Liver (tissue), 9 donors: ENCODE results near the gene SLC44A1. TPM values are rescaled to one million over a fixed set of nuclear protein-coding genes. Genes with fewer than 3 reads are reported as not detected.
"Not testable (repeated sequence)": the region's sequence is repeated elsewhere in the genome, so short reads cannot be mapped to it uniquely, and the experiment has no call there.

Source experiments
- DNase-seq: peaks from one replicate; pipeline ENCODE4 v3.0.0-alpha.2; 2017; ENCODE audit warnings: low spot score
- H3K27ac ChIP-seq, 2 donors: one replicate each; pipeline ENCODE4 v1.7.0; 2013; ENCODE audit warnings: inconsistent platforms in 2 of 2, low read length in 2 of 2, control low read depth in 1 of 2, low read depth in 1 of 2, mild to moderate bottlenecking in 1 of 2
- H3K27me3 ChIP-seq, 4 donors: one replicate each; pipeline versions ENCODE4 v1.6.1 to v1.7.0; 2013; ENCODE audit warnings: low read length in 3 of 4, inconsistent platforms in 1 of 4, mild to moderate bottlenecking in 1 of 4, moderate library complexity in 1 of 4; ENCODE audit not compliant: control insufficient read depth in 4 of 4, insufficient read depth in 4 of 4
- H3K36me3 ChIP-seq, 4 donors: one replicate each; pipeline versions ENCODE4 v1.6.1 to v1.7.0; 2013; ENCODE audit warnings: low read length in 3 of 4, mild to moderate bottlenecking in 3 of 4, low read depth in 1 of 4, moderate library complexity in 1 of 4; ENCODE audit not compliant: control insufficient read depth in 4 of 4, insufficient read depth in 3 of 4
- H3K4me1 ChIP-seq, 4 donors: one replicate each; pipeline versions ENCODE4 v1.6.1 to v1.7.0; 2013; ENCODE audit warnings: low read length in 3 of 4, mild to moderate bottlenecking in 3 of 4, moderate library complexity in 1 of 4; ENCODE audit not compliant: control insufficient read depth in 4 of 4, insufficient read depth in 4 of 4
- H3K4me3 ChIP-seq, 3 donors: one replicate each; pipeline versions ENCODE4 v1.6.1 to v1.7.0; 2013; ENCODE audit warnings: low read length in 3 of 3, control low read depth in 1 of 3, low read depth in 1 of 3, mild to moderate bottlenecking in 1 of 3
- H3K9ac ChIP-seq, 2 donors: one replicate each; pipeline ENCODE4 v1.7.0; 2013; ENCODE audit warnings: low read length in 2 of 2, mild to moderate bottlenecking in 2 of 2, moderate library complexity in 2 of 2, control low read depth in 1 of 2, low read depth in 1 of 2
- H3K9me3 ChIP-seq, 4 donors: one replicate each; pipeline versions ENCODE4 v1.6.1 to v1.7.0; 2013; ENCODE audit warnings: low read length in 3 of 4; ENCODE audit not compliant: control insufficient read depth in 4 of 4
- EGR1 ChIP-seq, 2 donors: IDR thresholded peaks; 2 replicates each; pipeline ENCODE4 v1.6.1; 2016 to 2018; ENCODE audit warnings: antibody characterized with exemption in 2 of 2, low read depth in 2 of 2
- FOXA1 ChIP-seq: IDR thresholded peaks from 2 replicates; pipeline ENCODE4 v1.6.1; 2016; ENCODE audit warnings: antibody characterized with exemption
- FOXA2 ChIP-seq: IDR thresholded peaks from 2 replicates; pipeline ENCODE4 v1.6.1; 2016; ENCODE audit warnings: antibody characterized with exemption
- GABPA ChIP-seq, 2 donors: IDR thresholded peaks in 1 of 2; conservative IDR thresholded peaks in 1 of 2; 2 replicates each; pipeline ENCODE4 v1.6.1; 2016; ENCODE audit warnings: antibody characterized with exemption in 2 of 2, mild to moderate bottlenecking in 1 of 2, moderate library complexity in 1 of 2
- HNF4A ChIP-seq, 2 donors: conservative IDR thresholded peaks; 2 replicates each; pipeline ENCODE4 v1.6.1; 2016; ENCODE audit warnings: antibody characterized with exemption in 2 of 2, mild to moderate bottlenecking in 2 of 2
- HNF4G ChIP-seq: IDR thresholded peaks from 2 replicates; pipeline ENCODE4 v1.6.1; 2016; ENCODE audit warnings: antibody characterized with exemption
- JUND ChIP-seq, 2 donors: IDR thresholded peaks; 2 replicates each; pipeline ENCODE4 v1.6.1; 2016; ENCODE audit warnings: antibody characterized with exemption in 2 of 2
- NR2F2 ChIP-seq: IDR thresholded peaks from 2 replicates; pipeline ENCODE4 v1.6.1; 2016; ENCODE audit warnings: antibody characterized with exemption
- RAD21 ChIP-seq, 2 donors: IDR thresholded peaks; 2 replicates each; pipeline ENCODE4 v1.6.1; 2016; ENCODE audit warnings: antibody characterized with exemption in 2 of 2, mild to moderate bottlenecking in 2 of 2
- SP1 ChIP-seq: IDR thresholded peaks from 2 replicates; pipeline ENCODE4 v1.6.1; 2018; ENCODE audit warnings: antibody characterized with exemption, mild to moderate bottlenecking
- TAF1 ChIP-seq: conservative IDR thresholded peaks from 2 replicates; pipeline ENCODE4 v1.6.1; 2016; ENCODE audit warnings: antibody characterized with exemption, mild to moderate bottlenecking
- WGBS: extraction: QIAGEN DNeasy Blood & Tissue Kit; methylation state at CpG from one replicate; pipeline ENCODE4 v1.1.7; 2013; 5-methylcytosine and 5-hydroxymethylcytosine counted together
- polyA plus RNA-seq, 2 donors: library from polyadenylated mRNA; stranded (reverse) in 1 of 2; unstranded in 1 of 2; fragments of 200-250 nt in 1 of 2; fragments of >200 nt in 1 of 2; fragmentation: Nextera tagmentation in 1 of 2; extraction: Ambion mirVana in 1 of 2; gene quantifications; one replicate each; pipeline versions ENCODE4 v1.2.1 to v1.2.3, GENCODE V29; 2013 to 2015
- total RNA-seq, 2 donors: library from RNA; depleted of rRNA; stranded (reverse); fragments of >200 nt; gene quantifications; one replicate each; pipeline ENCODE4 v1.2.3, GENCODE V29; 2014
- TF ChIP-seq, protein P1 (sequence below): IDR thresholded peaks from 2 replicates; pipeline ENCODE4 v1.6.1; 2016; ENCODE audit warnings: antibody characterized with exemption
- TF ChIP-seq, protein P2 (sequence below): fragments of 150-350 bp; IDR thresholded peaks from 2 replicates; pipeline ENCODE4 v1.5.1; 2017; ENCODE audit warnings: improper control_type of control experiment, low read depth, low read length; ENCODE audit not compliant: missing input control
- TF ChIP-seq, protein P3 (sequence below): IDR thresholded peaks from 2 replicates; pipeline ENCODE4 v1.6.1; 2016; ENCODE audit warnings: antibody characterized with exemption
- TF ChIP-seq, protein P4 (sequence below): IDR thresholded peaks from 2 replicates; pipeline ENCODE4 v1.6.1; 2016; ENCODE audit warnings: antibody characterized with exemption, mild to moderate bottlenecking
- donor health status: healthy.
- donor health status: healthy.
- donor health status: healthy.
- donor health status: healthy.
- donor health status: healthy.

The SLC44A1 gene
- total and polyA plus RNA-seq, 4 donors = 18.1 to 73.1 (median 53.1) TPM

DNA sequence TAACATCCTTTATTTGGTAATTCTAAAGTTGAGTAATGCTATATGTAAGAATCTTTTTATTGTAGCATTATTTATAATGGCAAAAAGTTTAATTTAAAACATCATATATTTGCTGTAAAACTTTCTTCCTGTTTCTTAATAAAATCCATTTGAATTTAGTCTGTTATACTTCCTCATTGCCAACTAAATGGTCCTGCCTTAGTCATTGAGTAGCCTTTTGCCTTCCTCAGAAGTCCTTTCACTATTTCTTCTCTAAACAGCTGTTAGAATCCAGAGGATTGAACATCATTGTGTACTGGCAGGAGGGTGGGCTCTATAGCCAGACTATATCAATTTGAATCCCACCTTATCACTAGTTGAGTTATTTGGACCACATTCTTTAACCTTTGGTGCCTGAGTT, 11.0 kb downstream of the SLC44A1 start:
- no peaks in the 10 kb centered on the region for H3K36me3 ChIP-seq
- H3K4me3 ChIP-seq = no peak overlapping the region
- H3K27ac ChIP-seq = no peak overlapping the region
- H3K27me3 ChIP-seq = no peaks in the 10 kb centered on the region
- no peak for TF ChIP-seq HNF4G
- no peak for TF ChIP-seq SP1
- TF ChIP-seq TAF1 = no peak
- no peak for TF ChIP-seq GABPA (IDR thresholded peaks at IDR 0.05 in 1 of 2, conservative IDR thresholded peaks at IDR 0.05 in 1 of 2)
- TF ChIP-seq RAD21 (IDR thresholded peaks at IDR 0.05) = no peak
- TF ChIP-seq, protein P1, sequence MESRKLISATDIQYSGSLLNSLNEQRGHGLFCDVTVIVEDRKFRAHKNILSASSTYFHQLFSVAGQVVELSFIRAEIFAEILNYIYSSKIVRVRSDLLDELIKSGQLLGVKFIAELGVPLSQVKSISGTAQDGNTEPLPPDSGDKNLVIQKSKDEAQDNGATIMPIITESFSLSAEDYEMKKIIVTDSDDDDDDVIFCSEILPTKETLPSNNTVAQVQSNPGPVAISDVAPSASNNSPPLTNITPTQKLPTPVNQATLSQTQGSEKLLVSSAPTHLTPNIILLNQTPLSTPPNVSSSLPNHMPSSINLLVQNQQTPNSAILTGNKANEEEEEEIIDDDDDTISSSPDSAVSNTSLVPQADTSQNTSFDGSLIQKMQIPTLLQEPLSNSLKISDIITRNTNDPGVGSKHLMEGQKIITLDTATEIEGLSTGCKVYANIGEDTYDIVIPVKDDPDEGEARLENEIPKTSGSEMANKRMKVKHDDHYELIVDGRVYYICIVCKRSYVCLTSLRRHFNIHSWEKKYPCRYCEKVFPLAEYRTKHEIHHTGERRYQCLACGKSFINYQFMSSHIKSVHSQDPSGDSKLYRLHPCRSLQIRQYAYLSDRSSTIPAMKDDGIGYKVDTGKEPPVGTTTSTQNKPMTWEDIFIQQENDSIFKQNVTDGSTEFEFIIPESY = no peak
- no peak for TF ChIP-seq FOXA2
- TF ChIP-seq JUND (IDR thresholded peaks at IDR 0.05) = no peak
- TF ChIP-seq, protein P2, sequence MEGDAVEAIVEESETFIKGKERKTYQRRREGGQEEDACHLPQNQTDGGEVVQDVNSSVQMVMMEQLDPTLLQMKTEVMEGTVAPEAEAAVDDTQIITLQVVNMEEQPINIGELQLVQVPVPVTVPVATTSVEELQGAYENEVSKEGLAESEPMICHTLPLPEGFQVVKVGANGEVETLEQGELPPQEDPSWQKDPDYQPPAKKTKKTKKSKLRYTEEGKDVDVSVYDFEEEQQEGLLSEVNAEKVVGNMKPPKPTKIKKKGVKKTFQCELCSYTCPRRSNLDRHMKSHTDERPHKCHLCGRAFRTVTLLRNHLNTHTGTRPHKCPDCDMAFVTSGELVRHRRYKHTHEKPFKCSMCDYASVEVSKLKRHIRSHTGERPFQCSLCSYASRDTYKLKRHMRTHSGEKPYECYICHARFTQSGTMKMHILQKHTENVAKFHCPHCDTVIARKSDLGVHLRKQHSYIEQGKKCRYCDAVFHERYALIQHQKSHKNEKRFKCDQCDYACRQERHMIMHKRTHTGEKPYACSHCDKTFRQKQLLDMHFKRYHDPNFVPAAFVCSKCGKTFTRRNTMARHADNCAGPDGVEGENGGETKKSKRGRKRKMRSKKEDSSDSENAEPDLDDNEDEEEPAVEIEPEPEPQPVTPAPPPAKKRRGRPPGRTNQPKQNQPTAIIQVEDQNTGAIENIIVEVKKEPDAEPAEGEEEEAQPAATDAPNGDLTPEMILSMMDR = no peak
- no peak for TF ChIP-seq FOXA1
- TF ChIP-seq EGR1 (IDR thresholded peaks at IDR 0.05; ENCODE audit: low read depth in 2 of 2) = no peak
- TF ChIP-seq, protein P3, sequence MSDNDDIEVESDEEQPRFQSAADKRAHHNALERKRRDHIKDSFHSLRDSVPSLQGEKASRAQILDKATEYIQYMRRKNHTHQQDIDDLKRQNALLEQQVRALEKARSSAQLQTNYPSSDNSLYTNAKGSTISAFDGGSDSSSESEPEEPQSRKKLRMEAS = no peak
- DNase-seq = no peak
- H3K9ac ChIP-seq = no peak overlapping the region
- H3K9me3 ChIP-seq = no peaks in the 10 kb centered on the region
- peaks cover 5 to 38% (median 16%) of the 10 kb centered on the region in 4 donors for H3K4me1 ChIP-seq

DNA sequence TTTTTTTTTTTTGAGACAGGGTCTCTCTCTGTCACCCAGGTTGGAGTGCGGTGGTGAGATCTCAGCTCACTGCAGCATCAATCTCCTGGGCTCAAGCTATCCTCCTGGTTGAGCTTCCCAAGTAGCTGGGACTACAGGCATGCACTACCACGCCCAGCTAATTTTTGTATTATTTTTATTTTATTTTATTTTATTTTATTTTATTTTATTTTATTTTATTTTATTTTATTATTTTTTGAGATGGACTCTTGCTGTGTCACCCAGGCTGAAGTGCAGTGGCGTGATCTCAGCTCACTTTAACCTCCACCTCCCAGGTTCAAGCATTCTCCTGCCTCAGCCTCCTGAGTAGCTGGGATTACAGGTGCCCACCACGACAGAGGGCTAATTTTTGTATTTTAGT, 12.1 kb downstream of the SLC44A1 start:
- not testable (repeated sequence) for H3K27ac ChIP-seq, H3K9ac ChIP-seq, H3K4me3 ChIP-seq, H3K9me3 ChIP-seq, H3K36me3 ChIP-seq, DNase-seq, H3K27me3 ChIP-seq
- 96% methylated on average over 4 of the region's 4 CpGs for WGBS
- H3K4me1 ChIP-seq = peaks cover under 1 to 33% (median 14%) of the 10 kb centered on the region in 4 donors

DNA sequence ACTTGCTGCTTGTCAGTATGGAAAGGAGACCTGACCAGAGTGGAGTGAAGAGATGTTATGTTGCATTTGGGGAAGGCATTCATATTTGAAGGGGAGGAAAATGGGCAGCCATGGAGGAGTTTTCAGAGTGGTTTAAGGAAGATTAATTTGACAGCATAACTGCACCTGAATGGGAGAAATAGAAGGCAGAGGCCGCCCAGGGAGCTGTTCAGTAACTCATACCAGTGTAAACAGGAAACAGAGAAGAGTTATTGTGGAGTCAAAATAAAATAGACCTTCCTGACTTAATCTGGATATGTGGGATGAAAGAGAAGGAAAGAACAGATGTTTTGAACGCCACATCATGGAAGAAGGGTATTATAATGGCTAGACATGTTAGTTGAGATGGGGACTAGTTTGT, 13.4 kb downstream of the SLC44A1 start:
- Histone ChIP-seq H3K9ac (no peak overlapping the region), H3K4me3 (no peak overlapping the region), H3K4me1 (peaks cover under 1 to 31% (median 13%) of the 10 kb centered on the region in 4 donors), H3K9me3 (no peaks in the 10 kb centered on the region), H3K27me3 (no peaks in the 10 kb centered on the region), H3K36me3 (no peaks in the 10 kb centered on the region), H3K27ac (peak overlapping the region; percentile 8 to 40)
- DNase-seq = no peak
- WGBS = 87% methylated on average over 2 of the region's 2 CpGs
- TF ChIP-seq NR2F2 (no peak), EGR1 (IDR thresholded peaks at IDR 0.05; ENCODE audit: low read depth in 2 of 2) (no peak), SP1 (no peak), JUND (IDR thresholded peaks at IDR 0.05) (no peak), GABPA (IDR thresholded peaks at IDR 0.05 in 1 of 2, conservative IDR thresholded peaks at IDR 0.05 in 1 of 2) (no peak), TAF1 (no peak), HNF4A (conservative IDR thresholded peaks at IDR 0.05) (no peak)
- TF ChIP-seq, protein P2 = no peak
- TF ChIP-seq, protein P3 = no peak
- TF ChIP-seq, protein P4, sequence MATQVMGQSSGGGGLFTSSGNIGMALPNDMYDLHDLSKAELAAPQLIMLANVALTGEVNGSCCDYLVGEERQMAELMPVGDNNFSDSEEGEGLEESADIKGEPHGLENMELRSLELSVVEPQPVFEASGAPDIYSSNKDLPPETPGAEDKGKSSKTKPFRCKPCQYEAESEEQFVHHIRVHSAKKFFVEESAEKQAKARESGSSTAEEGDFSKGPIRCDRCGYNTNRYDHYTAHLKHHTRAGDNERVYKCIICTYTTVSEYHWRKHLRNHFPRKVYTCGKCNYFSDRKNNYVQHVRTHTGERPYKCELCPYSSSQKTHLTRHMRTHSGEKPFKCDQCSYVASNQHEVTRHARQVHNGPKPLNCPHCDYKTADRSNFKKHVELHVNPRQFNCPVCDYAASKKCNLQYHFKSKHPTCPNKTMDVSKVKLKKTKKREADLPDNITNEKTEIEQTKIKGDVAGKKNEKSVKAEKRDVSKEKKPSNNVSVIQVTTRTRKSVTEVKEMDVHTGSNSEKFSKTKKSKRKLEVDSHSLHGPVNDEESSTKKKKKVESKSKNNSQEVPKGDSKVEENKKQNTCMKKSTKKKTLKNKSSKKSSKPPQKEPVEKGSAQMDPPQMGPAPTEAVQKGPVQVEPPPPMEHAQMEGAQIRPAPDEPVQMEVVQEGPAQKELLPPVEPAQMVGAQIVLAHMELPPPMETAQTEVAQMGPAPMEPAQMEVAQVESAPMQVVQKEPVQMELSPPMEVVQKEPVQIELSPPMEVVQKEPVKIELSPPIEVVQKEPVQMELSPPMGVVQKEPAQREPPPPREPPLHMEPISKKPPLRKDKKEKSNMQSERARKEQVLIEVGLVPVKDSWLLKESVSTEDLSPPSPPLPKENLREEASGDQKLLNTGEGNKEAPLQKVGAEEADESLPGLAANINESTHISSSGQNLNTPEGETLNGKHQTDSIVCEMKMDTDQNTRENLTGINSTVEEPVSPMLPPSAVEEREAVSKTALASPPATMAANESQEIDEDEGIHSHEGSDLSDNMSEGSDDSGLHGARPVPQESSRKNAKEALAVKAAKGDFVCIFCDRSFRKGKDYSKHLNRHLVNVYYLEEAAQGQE = no peak
- TF ChIP-seq, protein P1 = no peak
